GM12878 (cell line): ENCODE results near the gene POLE4. TPM values are rescaled to one million over a fixed set of nuclear protein-coding genes. Genes with fewer than 3 reads are reported as not detected.

Experiments used
- ATAC-seq: fragments of 200-7000 bp; cut with Tn5 transposase; 3 replicates; pipeline ENCODE4 v1.9.1; 2020; ENCODE audit warnings: mild to moderate bottlenecking, moderate library complexity
- BruUV-seq: library from RNA; stranded (reverse); fragments of 400-500 nt; replicated peaks from 2 replicates; lab custom pipeline; 2021; lab: Mats Ljungman, UMichigan
- CTCF ChIA-PET: fragments of 300-600 bp; sonication (Branson Sonifier 250); formaldehyde crosslinking; extraction: SDS; loops from one replicate; lab custom pipeline; 2021; ENCODE audit warnings: inconsistent platforms; lab: Yijun Ruan, JAX
- POLR2A ChIA-PET: fragments of 350-600 bp; formaldehyde crosslinking; extraction: SDS; loops from one replicate; lab custom pipeline; 2021; ENCODE audit warnings: inconsistent platforms; lab: Charles Lee
- RAD21 ChIA-PET: fragments of 300-600 bp; sonication (Branson Sonifier 250); formaldehyde crosslinking; loops from one replicate; lab custom pipeline; 2023; ENCODE audit warnings: antibody characterized with exemption; ENCODE audit not compliant: unreplicated experiment; lab: Charles Lee
- SMC1A ChIA-PET: fragments of 300-600 bp; sonication (Branson Sonifier 250); formaldehyde crosslinking; loops from one replicate; lab custom pipeline; 2023; ENCODE audit not compliant: unreplicated experiment, uncharacterized antibody; lab: Charles Lee
- DNase-seq: peaks from one replicate; pipeline ENCODE4 v3.0.0-alpha.2; 2011; ENCODE audit warnings: low read depth, low spot score
- FAIRE-seq: peaks from 3 replicates; lab custom pipeline; 2011; peaks lifted over from hg19 to GRCh38; lab: Jason Lieb, UNC
- H2AFZ ChIP-seq: 2 replicates; pipeline ENCODE4 v1.6.0; 2011; ENCODE audit warnings: low read depth, low read length, control low read depth; ENCODE audit not compliant: control insufficient read depth
- H3K27ac ChIP-seq: 2 replicates; pipeline ENCODE4 v1.5.1; 2011; ENCODE audit warnings: control low read depth; ENCODE audit not compliant: control insufficient read depth, insufficient read depth
- H3K27me3 ChIP-seq, 2 experiments: replicated peaks in 1 of 2; 2 replicates each; pipeline versions ENCODE4 v1.6.0 to v1.6.1; 2011; ENCODE audit warnings: low read length in 1 of 2; ENCODE audit not compliant: control insufficient read depth in 2 of 2, insufficient read depth in 2 of 2
- H3K36me3 ChIP-seq, 2 experiments: 2 replicates each; pipeline ENCODE4 v1.5.1; 2011; ENCODE audit warnings: low read length in 1 of 2; ENCODE audit not compliant: control insufficient read depth in 2 of 2, insufficient read depth in 2 of 2
- H3K4me1 ChIP-seq: 2 replicates; pipeline ENCODE4 v1.6.1; 2011; ENCODE audit warnings: mild to moderate bottlenecking, low read length, moderate library complexity, mixed read lengths; ENCODE audit not compliant: control insufficient read depth, insufficient read depth
- H3K4me2 ChIP-seq: 2 replicates; pipeline ENCODE4 v1.6.0; 2011; ENCODE audit warnings: control low read depth; ENCODE audit not compliant: control insufficient read depth, insufficient read depth
- H3K4me3 ChIP-seq: fragments of 200-600 bp; sonication (generic); 2 replicates; pipeline ENCODE4 v1.5.1; 2016
- H3K79me2 ChIP-seq: 2 replicates; pipeline ENCODE4 v1.6.0; 2011; ENCODE audit warnings: low read length; ENCODE audit not compliant: control insufficient read depth, insufficient read depth
- H3K9ac ChIP-seq: 2 replicates; pipeline ENCODE4 v1.8.0; 2011; ENCODE audit warnings: low read length, control low read depth, mixed read lengths; ENCODE audit not compliant: control insufficient read depth, insufficient read depth
- H3K9me3 ChIP-seq: replicated peaks from 3 replicates; pipeline ENCODE4 v1.5.1; 2011; ENCODE audit warnings: mild to moderate bottlenecking, low read length; ENCODE audit not compliant: control insufficient read depth, insufficient read depth
- H4K20me1 ChIP-seq: 2 replicates; pipeline ENCODE4 v1.6.0; 2011; ENCODE audit not compliant: control insufficient read depth, insufficient read depth
- ASH2L ChIP-seq: fragments of 300-600, 200-600 bp; sonication (generic); IDR thresholded peaks from 2 replicates; pipeline ENCODE4 v1.6.1; 2017; ENCODE audit warnings: low read depth, mild to moderate bottlenecking, borderline replicate concordance
- BCL11A ChIP-seq: IDR thresholded peaks from 2 replicates; pipeline ENCODE4 v1.6.1; 2011; ENCODE audit warnings: low read depth, low read length
- BHLHE40 ChIP-seq, 2 experiments: fragments of 450-650 bp in 1 of 2; IDR thresholded peaks; 2 replicates each; pipeline ENCODE4 v1.6.1; 2011 to 2017; ENCODE audit warnings: low read depth in 2 of 2, borderline replicate concordance in 1 of 2, improper control_type of control experiment in 1 of 2, low read length in 1 of 2, mild to moderate bottlenecking in 1 of 2
- BMI1 ChIP-seq: fragments of 450-650 bp; IDR thresholded peaks from 2 replicates; pipeline ENCODE4 v1.6.1; 2016; ENCODE audit warnings: mild to moderate bottlenecking, moderate library complexity, borderline replicate concordance
- HDAC6 ChIP-seq: fragments of 200-600 bp; sonication (generic); IDR thresholded peaks from one replicate; pipeline ENCODE4 v1.8.0; 2017; ENCODE audit warnings: antibody characterized with exemption; ENCODE audit not compliant: unreplicated experiment
- JUNB ChIP-seq: IDR thresholded peaks from 2 replicates; pipeline ENCODE4 v1.6.1; 2016; ENCODE audit warnings: antibody characterized with exemption, mild to moderate bottlenecking
- POLR2A ChIP-seq: IDR thresholded peaks from 2 replicates; pipeline ENCODE4 v1.6.1; 2011; ENCODE audit warnings: low read depth, mild to moderate bottlenecking, low read length
- POU2F2 ChIP-seq: IDR thresholded peaks from 3 replicates; pipeline ENCODE4 v1.6.1; 2011; ENCODE audit warnings: low read depth, mild to moderate bottlenecking, low read length, borderline replicate concordance
- SMC3 ChIP-seq: IDR thresholded peaks from 2 replicates; pipeline ENCODE4 v1.6.1; 2011; ENCODE audit warnings: low read length, improper control_type of control experiment, borderline replicate concordance
- SRF ChIP-seq, 2 experiments: IDR thresholded peaks; 2 replicates each; pipeline ENCODE4 v1.6.1; 2011; ENCODE audit warnings: low read depth in 2 of 2, low read length in 2 of 2, mild to moderate bottlenecking in 1 of 2, moderate library complexity in 1 of 2
- SUPT20H ChIP-seq: IDR thresholded peaks from 2 replicates; pipeline ENCODE4 v1.6.1; 2011; ENCODE audit warnings: low read depth, mild to moderate bottlenecking, low read length, moderate library complexity, borderline replicate concordance; ENCODE audit not compliant: control insufficient read depth
- TCF7 ChIP-seq: IDR thresholded peaks from 2 replicates; pipeline ENCODE4 v1.6.1; 2014; ENCODE audit warnings: antibody characterized with exemption, borderline replicate concordance
- WRNIP1 ChIP-seq: IDR thresholded peaks from 2 replicates; pipeline ENCODE4 v1.6.1; 2011; ENCODE audit warnings: low read depth, low read length, improper control_type of control experiment, borderline replicate concordance
- WGBS: methylation state at CpG from one replicate; pipeline ENCODE4 v1.1.6; 2016; ENCODE audit warnings: low lambda C conversion rate; ENCODE audit not compliant: insufficient replicate concordance, insufficient coverage; ENCODE audit errors: missing lambda C conversion rate; 5-methylcytosine and 5-hydroxymethylcytosine counted together
- in situ Hi-C: fragments of 300-500 bp; cut with MboI; formaldehyde crosslinking; loops from 9 replicates; pipeline ENCODE4 v1.14.3; 2018; ENCODE audit warnings: mixed read lengths
- intact Hi-C: fragments of 100-400 bp; cut with micrococcal nuclease; formaldehyde crosslinking; loops from one replicate; pipeline ENCODE4 v1.14.2; 2022; ENCODE audit not compliant: unreplicated experiment
- polyA plus RNA-seq, 11 experiments: library from polyadenylated mRNA; depleted of rRNA in 4 of 11; unstranded in 6 of 11; stranded (reverse) in 5 of 11; fragments of >200 nt; fragmentation: Nextera tagmentation in 4 of 11; fragmentation: Illumina TruSeq in 1 of 11; extraction: Ambion mirVana in 4 of 11; extraction: Trizol in 1 of 11; gene quantifications; 1 replicate in 1 of 11; 2 replicates in 10 of 11; pipeline versions ENCODE4 v1.2.1 to v1.2.3, GENCODE V29; 2011 to 2016; ENCODE audit warnings: inconsistent platforms in 2 of 11, missing spikeins in 2 of 11, low read depth in 1 of 11
- total RNA-seq, 4 experiments: library from RNA; depleted of rRNA in 3 of 4; stranded (reverse); fragments of >200 nt in 3 of 4; fragmentation: Illumina TruSeq in 1 of 4; extraction: Trizol in 1 of 4; gene quantifications; 2 replicates each; pipeline versions ENCODE4 v1.2.1 to v1.2.3, GENCODE V29; 2013 to 2021
- TF ChIP-seq, protein P1 (sequence below): fragments of 450-650 bp; IDR thresholded peaks from 2 replicates; pipeline ENCODE4 v1.6.1; 2017; ENCODE audit warnings: mild to moderate bottlenecking, low read depth, inconsistent platforms; ENCODE audit not compliant: poor library complexity, severe bottlenecking
- TF ChIP-seq, protein P2 (sequence below): fragments of 450-650 bp; formaldehyde crosslinking; IDR thresholded peaks from 2 replicates; pipeline ENCODE4 v1.5.0; 2022; ENCODE audit warnings: mild to moderate bottlenecking, missing genetic modification characterization
- TF ChIP-seq, protein P3 (sequence below): IDR thresholded peaks from 2 replicates; pipeline ENCODE4 v1.6.1; 2012; ENCODE audit warnings: low read depth, low read length, improper control_type of control experiment

The POLE4 gene
- total and polyA plus RNA-seq, 10 of the 15 experiments (the other 5 are each of a cell fraction or from before 2014, with no cell fraction given) = 38.5 to 221 (median 66.8) TPM

DNA sequence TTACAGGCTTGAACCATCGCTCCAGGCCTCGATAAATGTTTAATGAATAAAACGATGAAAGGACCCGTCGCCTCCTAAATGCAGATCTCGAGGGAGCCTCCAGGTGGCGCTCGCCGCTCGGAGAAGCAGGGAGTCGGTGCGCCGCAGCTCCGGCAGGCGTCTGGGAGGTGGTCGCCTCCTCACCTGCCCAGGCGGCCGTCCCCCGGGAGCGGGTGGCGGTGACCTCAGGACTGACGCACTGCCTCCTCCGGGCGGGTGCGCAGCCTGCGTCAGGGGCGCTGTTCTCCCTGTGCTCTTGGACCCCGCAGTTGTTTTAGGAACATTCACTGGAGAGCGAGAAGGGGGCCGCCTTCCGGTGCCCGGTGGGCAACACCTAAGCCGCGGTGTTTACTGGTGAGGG, 38.6 kb upstream of the POLE4 start:
- no peaks in the 10 kb centered on the region for H3K27me3 ChIP-seq
- intact Hi-C loops (loop anchor here (1.0 to 10.0 kb wide), 7 partner anchors 63 to 709 kb away; partner anchors contain the start of gene TACR1), in situ Hi-C loops (loop anchor here (5.0 kb wide), 1 partner anchor 687 kb away; no protein-coding TSS in a partner anchor)
- peaks cover 6% of the 10 kb centered on the region; the same call in 1 of the 2 replicates for H3K4me1 ChIP-seq
- no peak overlapping the region for H3K27ac ChIP-seq
- DNase-seq (no peak), ATAC-seq (peak; percentile 77), FAIRE-seq (no peak)
- H2AFZ ChIP-seq = peak overlapping the region; percentile 72
- no peaks in the 10 kb centered on the region for H3K79me2 ChIP-seq
- H3K36me3 ChIP-seq = no peaks in the 10 kb centered on the region
- H4K20me1 ChIP-seq = no peaks in the 10 kb centered on the region
- H3K4me3 ChIP-seq = no peak overlapping the region
- SMC1A ChIA-PET = interaction anchor here (0.6 to 2.9 kb wide), 17 partner anchors 21 to 709 kb away, joined by 3 to 12 read pairs (median 4); no protein-coding TSS in a partner anchor
- no TSS peak for BruUV-seq
- POLR2A ChIA-PET = no interaction called here
- peak overlapping the region; percentile 65 for H3K4me2 ChIP-seq
- CTCF ChIA-PET = interaction anchor here (0.7 to 4.5 kb wide), 36 partner anchors 9 to 709 kb away, joined by 3 to 34 read pairs (median 4); partner anchors contain the start of gene TACR1
- RAD21 ChIA-PET = interaction anchor here (0.9 to 2.4 kb wide), 10 partner anchors 16 to 708 kb away, joined by 3 to 13 read pairs (median 4); no protein-coding TSS in a partner anchor
- no peak overlapping the region for H3K9ac ChIP-seq
- WGBS = 16% methylated on average over 34 of the region's 34 CpGs
- no peaks in the 10 kb centered on the region; the same call in 2 of the 3 replicates for H3K9me3 ChIP-seq
- TF ChIP-seq POLR2A (no peak), SRF (IDR thresholded peaks at IDR 0.05; ENCODE audit: low read depth in 2 of 2, low read length in 2 of 2) (no peak), WRNIP1 (no peak), BHLHE40 (IDR thresholded peaks at IDR 0.05; ENCODE audit: borderline replicate concordance in 1 of 2, low read depth in 2 of 2, low read length in 1 of 2) (peak in 1 of 2 experiments; percentile 57; a peak in 1 of 4 replicates), JUNB (no peak), HDAC6 (no peak), ASH2L (no peak), TCF7 (no peak), SMC3 (peak; percentile 76), BMI1 (no peak), POU2F2 (0 out of 3 replicates have a peak, but pooled peaks have one; percentile 29), BCL11A (no peak), SUPT20H (no peak)
- TF ChIP-seq, protein P1, sequence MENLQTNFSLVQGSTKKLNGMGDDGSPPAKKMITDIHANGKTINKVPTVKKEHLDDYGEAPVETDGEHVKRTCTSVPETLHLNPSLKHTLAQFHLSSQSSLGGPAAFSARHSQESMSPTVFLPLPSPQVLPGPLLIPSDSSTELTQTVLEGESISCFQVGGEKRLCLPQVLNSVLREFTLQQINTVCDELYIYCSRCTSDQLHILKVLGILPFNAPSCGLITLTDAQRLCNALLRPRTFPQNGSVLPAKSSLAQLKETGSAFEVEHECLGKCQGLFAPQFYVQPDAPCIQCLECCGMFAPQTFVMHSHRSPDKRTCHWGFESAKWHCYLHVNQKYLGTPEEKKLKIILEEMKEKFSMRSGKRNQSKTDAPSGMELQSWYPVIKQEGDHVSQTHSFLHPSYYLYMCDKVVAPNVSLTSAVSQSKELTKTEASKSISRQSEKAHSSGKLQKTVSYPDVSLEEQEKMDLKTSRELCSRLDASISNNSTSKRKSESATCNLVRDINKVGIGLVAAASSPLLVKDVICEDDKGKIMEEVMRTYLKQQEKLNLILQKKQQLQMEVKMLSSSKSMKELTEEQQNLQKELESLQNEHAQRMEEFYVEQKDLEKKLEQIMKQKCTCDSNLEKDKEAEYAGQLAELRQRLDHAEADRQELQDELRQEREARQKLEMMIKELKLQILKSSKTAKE = no peak
- TF ChIP-seq, protein P2, sequence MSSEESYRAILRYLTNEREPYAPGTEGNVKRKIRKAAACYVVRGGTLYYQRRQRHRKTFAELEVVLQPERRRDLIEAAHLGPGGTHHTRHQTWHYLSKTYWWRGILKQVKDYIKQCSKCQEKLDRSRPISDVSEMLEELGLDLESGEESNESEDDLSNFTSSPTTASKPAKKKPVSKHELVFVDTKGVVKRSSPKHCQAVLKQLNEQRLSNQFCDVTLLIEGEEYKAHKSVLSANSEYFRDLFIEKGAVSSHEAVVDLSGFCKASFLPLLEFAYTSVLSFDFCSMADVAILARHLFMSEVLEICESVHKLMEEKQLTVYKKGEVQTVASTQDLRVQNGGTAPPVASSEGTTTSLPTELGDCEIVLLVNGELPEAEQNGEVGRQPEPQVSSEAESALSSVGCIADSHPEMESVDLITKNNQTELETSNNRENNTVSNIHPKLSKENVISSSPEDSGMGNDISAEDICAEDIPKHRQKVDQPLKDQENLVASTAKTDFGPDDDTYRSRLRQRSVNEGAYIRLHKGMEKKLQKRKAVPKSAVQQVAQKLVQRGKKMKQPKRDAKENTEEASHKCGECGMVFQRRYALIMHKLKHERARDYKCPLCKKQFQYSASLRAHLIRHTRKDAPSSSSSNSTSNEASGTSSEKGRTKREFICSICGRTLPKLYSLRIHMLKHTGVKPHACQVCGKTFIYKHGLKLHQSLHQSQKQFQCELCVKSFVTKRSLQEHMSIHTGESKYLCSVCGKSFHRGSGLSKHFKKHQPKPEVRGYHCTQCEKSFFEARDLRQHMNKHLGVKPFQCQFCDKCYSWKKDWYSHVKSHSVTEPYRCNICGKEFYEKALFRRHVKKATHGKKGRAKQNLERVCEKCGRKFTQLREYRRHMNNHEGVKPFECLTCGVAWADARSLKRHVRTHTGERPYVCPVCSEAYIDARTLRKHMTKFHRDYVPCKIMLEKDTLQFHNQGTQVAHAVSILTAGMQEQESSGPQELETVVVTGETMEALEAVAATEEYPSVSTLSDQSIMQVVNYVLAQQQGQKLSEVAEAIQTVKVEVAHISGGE = no peak
- TF ChIP-seq, protein P3, sequence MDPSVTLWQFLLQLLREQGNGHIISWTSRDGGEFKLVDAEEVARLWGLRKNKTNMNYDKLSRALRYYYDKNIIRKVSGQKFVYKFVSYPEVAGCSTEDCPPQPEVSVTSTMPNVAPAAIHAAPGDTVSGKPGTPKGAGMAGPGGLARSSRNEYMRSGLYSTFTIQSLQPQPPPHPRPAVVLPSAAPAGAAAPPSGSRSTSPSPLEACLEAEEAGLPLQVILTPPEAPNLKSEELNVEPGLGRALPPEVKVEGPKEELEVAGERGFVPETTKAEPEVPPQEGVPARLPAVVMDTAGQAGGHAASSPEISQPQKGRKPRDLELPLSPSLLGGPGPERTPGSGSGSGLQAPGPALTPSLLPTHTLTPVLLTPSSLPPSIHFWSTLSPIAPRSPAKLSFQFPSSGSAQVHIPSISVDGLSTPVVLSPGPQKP = no peak
